ENCODE results near the gene NEU3. TPM values are rescaled to one million over a fixed set of nuclear protein-coding genes. Genes with fewer than 3 reads are reported as not detected.
"Not testable (repeated sequence)": the region's sequence is repeated elsewhere in the genome, so short reads cannot be mapped to it uniquely, and the experiment has no call there.

NEU3 gene, protein sequence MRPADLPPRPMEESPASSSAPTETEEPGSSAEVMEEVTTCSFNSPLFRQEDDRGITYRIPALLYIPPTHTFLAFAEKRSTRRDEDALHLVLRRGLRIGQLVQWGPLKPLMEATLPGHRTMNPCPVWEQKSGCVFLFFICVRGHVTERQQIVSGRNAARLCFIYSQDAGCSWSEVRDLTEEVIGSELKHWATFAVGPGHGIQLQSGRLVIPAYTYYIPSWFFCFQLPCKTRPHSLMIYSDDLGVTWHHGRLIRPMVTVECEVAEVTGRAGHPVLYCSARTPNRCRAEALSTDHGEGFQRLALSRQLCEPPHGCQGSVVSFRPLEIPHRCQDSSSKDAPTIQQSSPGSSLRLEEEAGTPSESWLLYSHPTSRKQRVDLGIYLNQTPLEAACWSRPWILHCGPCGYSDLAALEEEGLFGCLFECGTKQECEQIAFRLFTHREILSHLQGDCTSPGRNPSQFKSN
- 1 to 10 TPM; 6.1 to 7.7 TPM for total RNA-seq
- long read RNA-seq = 0 reads

DNA sequence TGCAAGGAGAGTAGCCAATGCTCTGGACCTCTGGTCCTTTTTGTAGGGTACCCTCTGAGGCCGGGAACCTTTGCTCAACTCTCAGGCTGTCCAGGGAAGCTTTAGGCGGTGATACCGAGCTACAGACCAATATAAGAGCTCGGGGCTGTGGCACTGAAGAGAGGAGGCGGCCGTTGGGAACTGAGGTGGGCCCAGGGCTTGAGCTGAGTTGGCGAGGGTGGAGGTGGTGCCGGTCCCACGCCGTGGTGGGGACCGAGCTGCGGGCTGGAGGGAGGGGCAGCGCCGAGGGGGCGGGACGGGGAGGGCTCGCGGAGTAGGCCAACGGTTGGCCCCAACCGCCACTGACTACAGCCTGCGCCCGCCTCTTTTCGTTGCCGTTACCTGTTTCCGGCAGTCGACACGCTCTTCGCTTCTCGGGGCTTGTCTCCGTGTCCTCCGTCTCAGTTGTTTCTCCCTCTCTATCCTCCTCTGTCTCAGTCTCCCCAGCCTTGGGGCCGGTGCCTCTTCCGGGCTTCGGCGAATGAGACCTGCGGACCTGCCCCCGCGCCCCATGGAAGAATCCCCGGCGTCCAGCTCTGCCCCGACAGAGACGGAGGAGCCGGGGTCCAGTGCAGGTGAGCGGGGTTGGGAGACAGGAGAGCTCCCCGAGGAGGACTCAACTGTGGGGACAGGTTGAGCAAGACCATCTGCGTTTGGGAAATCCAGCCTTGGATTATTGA lies at the start of gene NEU3:
TSS of gene NEU3 (plus strand) at position 393 of the 719 bp plus-strand sequence. CDS start at position 521, 128 bp downstream.
- DNase-seq = peak; percentile 84 to 90
- peak; percentile 96 for ATAC-seq
- intact Hi-C loops (cut with DNase I, micrococcal nuclease) = no loop called here

DNA sequence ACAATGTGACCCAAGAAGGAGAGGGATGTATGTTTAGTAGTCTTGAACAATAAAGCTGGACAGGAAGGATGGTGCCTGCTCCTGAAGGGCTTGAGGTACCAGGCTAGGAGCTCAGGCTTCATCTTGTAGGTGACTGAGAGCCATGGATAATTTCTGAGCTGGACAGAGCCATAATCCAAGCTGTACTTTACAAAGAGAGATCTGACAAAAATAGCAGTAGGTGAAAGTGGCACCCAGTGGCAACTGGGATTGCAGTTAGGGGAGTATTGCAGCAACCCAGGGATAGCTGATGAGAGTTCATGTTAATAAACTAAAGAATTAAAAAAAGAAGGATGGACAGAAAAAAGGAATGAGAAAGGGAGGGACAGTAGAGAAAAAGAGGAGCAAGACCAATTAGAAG lies 47.2 kb upstream of the NEU3 start:
- ATAC-seq (no peak), DNase-seq (no peak)
- intact Hi-C loops (cut with DNase I, micrococcal nuclease) = no loop called here

DNA sequence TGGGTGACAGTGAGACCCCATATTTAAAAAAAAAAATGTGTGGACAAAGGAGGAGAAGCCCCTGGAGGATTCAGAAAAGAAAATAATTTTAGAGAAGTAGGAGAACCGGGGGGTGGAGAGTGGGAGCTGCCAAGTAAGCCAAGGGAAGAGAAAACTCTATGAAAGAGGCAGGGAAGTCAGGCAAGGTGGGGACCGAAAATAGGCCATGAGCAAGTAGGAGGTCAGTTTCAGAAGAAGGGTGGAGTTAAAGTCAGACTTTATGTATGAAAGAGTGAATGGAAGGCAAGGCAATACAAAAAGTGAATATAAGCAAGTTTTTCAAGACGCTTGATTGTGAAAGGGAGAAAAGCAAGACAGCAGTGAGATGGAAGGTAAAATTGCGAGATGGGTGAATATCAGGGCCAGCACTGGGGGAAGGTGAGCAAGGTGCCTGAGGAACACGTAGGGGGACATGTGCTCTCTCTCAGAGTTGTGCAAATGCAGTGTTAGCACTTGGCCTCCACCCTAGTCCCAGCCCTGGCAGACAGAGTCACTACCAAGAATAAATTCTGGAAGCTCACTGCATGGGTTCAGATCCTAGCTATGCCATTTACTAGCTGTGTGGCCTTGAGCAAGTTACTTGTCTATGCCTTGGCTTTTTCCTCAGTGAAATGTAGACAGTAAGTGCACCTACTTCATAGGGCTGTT lies 46.5 kb upstream of the NEU3 start:
- intact Hi-C loops (cut with DNase I, micrococcal nuclease) = no loop called here
- ATAC-seq = no peak

DNA sequence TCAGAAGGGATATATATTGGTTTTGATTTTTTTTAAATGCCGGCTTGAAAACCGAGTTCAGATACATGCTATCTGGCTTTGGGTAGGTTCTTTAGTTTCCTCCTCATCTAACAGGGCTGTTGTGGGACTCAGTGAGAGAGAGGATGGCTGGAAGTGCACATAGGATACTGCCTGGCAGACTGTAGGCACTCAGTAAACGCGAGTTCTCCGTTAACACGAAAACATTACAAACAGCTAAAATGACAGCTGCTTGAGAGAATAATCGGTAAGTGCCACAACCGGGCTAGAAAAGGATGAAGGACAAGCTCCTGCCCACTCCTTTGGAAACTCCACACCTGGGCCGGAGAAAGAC lies 40.2 kb upstream of the NEU3 start:
- ATAC-seq (peak; percentile 20), DNase-seq (no peak)
- intact Hi-C loops (cut with DNase I, micrococcal nuclease) = no loop called here

More for the DNA sequence above, 46.5 kb upstream of the NEU3 start:
- DNase-seq = no peak

DNA sequence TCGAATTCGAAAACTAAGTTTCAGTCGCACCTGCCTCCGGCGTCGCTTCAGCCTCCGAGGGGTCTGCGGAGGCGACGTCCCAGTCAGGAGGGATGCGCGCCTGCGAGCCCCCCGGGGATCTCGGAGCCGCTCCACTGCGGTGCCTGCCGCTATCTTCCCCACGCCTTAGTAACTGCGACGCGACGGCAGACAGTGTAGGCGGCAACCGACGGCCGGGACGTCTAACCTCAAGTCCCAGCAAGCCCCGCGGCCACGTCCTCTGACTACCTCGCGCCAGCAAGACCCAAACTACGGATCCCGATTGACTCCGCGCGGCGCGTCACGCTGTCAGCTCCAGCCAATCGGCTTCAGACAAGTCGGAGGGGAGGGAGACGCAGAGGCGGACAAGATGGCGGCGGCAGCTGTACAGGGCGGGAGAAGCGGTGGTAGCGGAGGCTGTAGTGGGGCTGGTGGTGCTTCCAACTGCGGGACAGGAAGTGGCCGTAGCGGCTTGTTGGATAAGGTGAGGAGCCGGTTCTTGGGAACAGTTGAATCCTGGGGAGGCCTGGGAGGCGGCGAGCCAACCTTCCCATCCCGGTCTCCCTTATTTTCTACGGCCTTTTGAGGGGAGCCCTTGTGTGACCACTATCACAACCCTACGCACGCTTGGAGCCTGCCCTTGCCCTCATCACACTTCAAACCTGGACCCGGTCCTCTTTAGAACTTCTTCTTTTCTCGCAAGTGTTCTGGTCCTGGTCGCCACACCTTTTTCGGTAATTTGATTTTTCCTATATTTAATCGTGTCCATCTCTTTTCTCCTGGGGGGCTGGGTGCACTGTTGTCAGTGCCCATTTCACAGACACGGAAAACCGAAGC lies 39.6 kb upstream of the NEU3 start, which contains the start of the genes SPCS2 and XRRA1:
TSS of gene SPCS2 (plus strand) at position 369 of the 855 bp plus-strand sequence. CDS start at position 389, 20 bp downstream.
TSS of gene XRRA1 (minus strand) at position 194 of the 855 bp plus-strand sequence. CDS start 8,213 bp downstream, outside the sequence.
- DNase-seq = peak; percentile 99
- intact Hi-C loops (cut with DNase I, micrococcal nuclease) = no loop called here
- ATAC-seq = peak; percentile 99

DNA sequence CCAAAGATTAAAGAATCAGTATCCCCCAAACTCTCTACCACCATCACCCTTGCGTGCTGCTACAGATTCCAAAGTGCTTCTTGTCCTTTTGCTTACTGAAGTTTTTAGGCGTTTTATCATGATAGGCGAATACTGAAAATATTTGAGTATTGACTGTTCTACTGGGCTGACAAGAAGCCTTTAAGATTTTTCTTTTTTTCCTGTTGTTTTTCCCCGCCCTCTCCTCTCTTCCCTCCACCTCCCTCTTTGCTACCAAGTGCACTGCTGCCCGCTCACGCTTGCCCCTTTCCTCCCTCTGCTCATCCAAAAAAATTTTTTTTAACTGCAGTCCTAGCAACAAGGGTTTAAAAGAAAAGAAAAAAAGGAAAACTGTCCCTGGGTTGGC lies 39.0 kb upstream of the NEU3 start:
- intact Hi-C loops (cut with DNase I, micrococcal nuclease) = no loop called here
- DNase-seq (no peak), ATAC-seq (peak; percentile 13)

DNA sequence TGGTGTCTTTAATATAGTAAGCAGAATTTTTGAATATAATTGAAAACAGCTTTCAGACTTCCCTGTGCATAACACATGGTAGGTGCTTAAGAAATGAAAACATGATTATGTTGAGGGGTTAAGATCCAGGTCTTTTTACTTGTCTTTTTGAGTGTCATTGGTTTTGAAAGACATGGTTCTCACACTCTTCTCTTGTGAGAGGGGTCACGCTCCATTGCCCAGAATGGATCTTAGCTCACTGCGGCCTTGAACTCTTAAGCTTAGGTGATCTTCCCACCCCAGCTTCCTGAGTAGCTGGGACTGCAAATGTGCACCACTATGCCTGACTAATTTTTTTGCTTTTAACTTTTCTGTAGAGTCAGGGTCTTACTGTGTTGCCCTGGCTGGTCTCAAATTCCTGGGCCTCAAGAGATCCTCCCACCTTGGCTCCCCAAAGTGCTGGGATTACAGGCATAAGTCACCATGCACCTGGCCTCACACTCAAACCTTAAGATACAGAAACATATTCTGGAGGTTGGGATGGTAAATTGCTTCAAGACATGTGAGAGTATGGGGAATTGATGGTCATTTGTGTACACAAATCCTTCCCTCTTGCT lies 38.3 kb upstream of the NEU3 start:
- no peak for DNase-seq
- intact Hi-C loops (cut with DNase I, micrococcal nuclease) = no loop called here
- no peak for ATAC-seq

DNA sequence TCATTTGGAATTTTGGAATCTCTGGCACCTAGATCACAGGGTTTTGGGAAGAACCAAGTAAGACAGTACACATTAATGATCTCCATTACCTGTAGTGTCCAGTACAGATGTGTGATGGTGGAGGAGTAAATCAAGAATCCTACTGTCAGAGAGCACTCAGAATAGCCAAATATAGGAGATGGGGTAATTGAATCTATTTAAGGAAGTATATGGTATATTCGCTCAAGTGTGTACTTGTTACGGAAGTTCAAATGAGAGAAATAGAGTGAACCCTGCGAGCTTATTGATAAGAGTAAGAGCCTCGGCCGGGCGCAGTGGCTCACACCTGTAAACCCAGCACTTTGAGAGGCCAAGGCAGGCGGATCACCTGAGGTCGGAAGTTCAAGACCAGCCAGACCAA lies 37.5 kb upstream of the NEU3 start:
- no peak for DNase-seq
- intact Hi-C loops (cut with DNase I, micrococcal nuclease) = no loop called here

DNA sequence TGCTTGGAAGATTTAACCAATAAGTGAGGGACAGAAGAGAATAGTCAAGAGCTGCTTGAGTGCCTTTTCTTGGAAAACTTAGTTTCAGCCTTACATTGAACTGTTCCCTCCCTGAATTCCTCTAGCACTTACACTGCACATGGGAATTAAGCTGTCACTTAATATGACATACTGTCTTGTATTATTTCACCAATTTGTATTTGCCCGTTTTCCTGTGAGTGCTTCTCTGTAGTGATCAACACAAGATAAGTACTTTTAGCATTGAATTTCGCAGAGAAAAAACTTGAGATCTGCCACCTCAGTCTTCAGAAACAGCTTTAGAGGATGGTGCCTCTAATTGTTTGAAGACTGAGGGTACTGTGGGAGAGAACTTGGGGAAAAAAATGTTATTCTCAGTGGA lies 36.0 kb upstream of the NEU3 start:
- no peak for DNase-seq
- ATAC-seq = no peak
- intact Hi-C loops (cut with DNase I, micrococcal nuclease) = no loop called here

More for the DNA sequence above, 37.5 kb upstream of the NEU3 start:
- ATAC-seq = no peak

DNA sequence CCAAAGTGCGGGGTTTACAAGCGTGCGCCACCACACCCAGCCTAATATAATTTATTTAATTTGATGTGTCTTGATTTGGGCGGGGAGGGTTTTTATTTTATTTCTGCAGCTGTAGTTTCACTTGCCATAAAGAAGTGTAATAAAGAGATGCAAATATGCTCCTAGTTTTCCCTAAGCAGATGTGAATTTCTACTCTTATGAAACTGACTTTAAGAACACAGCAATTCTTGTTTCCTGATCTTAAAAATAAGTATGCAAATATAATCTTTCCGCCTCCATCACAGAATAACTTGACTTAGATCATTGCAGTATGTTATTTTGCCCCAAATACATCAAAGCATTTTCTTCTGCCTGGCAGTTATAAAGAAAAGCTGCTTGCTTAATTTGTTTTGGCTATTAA lies 35.3 kb upstream of the NEU3 start:
- intact Hi-C loops (cut with DNase I, micrococcal nuclease) = no loop called here
- DNase-seq (peak in 1 of 2 donors; percentile 11), ATAC-seq (no peak)

DNA sequence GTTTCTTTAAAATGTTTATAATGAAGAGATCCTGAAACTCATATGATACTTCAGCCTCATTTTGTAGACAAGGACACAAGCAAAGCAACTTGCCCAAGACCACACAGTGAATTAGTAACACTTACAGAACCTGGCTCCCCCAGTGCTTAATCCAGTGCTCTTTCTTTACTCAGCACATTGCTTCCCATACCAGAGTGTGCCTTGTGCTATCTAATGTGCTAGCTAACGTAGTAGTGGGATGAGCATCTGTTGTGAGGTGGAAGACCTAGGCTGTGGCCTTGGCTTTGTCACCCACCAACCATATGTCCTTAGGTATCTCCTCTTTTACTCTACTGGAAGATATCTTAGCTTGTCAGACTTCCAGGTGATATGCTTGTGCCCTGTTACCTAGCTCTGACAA lies 34.5 kb upstream of the NEU3 start:
- ATAC-seq = no peak
- no peak for DNase-seq
- intact Hi-C loops (cut with DNase I, micrococcal nuclease) = no loop called here

DNA sequence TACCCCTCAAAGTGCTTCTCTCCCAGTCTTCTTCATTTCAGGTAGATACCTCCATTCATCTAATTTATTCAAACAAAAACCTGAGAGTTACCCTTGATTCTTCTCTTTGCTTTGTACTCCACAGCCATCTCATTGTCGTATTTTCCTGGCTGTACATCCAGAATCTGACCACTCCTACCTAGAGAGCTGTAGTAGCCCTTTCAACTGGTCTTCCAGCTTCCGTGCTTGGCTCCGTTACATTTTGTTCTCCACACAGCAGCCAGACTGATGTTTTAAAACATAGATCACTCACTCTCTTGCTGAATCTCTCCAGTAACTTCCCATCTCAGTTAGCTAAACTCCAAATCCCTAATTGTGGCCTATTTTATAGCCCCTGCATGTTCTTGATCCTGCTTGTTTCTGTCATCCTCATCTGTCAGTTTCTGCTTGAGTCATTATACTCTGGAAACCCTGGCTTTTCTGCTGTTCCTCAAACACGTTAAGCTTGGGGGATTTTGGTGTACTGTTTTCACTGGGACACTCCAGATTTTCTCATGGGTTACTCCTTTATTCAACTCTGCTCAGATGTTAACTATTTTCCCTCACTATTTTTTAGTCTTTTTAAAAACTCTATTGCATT lies 32.2 kb upstream of the NEU3 start:
- no peak for ATAC-seq
- no peak for DNase-seq
- intact Hi-C loops (cut with DNase I, micrococcal nuclease) = no loop called here

DNA sequence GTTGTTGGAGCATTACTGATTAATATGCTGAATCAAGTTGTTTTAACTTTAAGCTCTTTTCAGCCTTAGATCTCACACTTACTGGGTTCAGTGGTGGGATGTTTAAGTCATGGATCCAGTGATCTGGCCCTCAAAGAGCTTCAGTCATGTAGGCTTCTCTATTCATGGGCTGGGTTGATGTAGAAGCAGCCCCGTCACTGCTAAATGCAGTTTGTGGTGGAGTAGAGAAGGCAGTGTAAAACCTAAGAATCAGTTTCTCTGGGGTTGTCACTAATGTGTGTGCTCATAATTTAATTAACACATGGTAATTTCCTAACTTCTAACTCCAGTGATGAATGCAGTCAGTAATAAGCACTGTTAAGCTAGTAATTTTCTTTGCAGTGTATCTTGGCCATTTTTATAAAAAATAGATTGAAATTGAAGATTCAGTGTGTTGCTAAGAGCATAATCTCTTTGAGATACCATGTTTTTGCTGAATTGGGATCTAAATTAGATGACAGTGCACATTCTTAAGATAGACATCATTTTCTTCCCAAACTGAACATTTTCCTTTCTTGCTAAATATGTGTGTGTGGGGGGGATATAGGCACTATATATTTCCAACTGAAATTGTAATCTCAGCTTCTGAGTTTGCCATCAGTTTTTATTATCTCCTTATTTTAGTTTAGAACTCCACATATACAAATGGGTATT lies 30.6 kb upstream of the NEU3 start:
- DNase-seq (no peak), ATAC-seq (no peak)
- intact Hi-C loops (cut with DNase I, micrococcal nuclease) = no loop called here

DNA sequence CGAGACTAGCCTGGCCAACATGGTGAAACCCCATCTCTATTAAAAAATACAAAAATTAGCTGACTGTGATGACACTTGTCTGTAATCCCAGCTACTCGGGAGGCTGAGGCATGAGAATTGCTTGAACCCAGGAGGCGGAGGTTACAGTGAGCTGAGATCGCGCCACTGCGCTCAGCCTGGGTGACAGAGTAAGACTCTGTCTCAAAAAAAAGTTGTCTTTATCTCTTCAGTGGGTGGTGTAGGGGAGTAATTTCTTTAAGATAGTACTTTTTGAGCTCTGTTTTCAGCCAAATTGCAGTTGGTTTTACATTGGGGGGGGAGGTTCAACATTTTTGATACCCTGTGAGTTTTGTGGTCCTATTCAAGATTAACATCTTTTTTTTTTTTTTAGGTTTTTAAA lies 28.6 kb upstream of the NEU3 start:
- intact Hi-C loops (cut with DNase I, micrococcal nuclease); DNase-seq; ATAC-seq: not testable (repeated sequence)

DNA sequence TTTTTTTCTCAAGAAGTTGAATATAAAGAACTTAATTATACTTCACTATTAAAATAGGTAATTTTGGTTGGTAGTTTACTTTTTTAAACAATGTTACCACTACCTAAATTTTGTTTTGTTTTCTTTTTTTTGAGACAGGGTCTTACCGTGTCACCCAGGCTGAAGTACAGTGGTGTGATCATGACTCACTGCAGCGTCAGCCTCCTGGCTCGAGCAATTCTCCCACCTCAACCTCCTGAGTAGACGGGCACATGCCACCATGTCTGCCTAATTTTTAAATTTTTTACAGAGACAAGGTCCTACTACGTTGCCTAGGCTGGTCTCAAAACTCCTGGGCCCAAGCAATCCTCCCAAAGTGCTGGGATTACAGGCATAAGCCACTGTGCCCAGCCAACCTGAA lies 22.1 kb upstream of the NEU3 start:
- DNase-seq = no peak
- no peak for ATAC-seq
- intact Hi-C loops (cut with DNase I, micrococcal nuclease) = no loop called here

DNA sequence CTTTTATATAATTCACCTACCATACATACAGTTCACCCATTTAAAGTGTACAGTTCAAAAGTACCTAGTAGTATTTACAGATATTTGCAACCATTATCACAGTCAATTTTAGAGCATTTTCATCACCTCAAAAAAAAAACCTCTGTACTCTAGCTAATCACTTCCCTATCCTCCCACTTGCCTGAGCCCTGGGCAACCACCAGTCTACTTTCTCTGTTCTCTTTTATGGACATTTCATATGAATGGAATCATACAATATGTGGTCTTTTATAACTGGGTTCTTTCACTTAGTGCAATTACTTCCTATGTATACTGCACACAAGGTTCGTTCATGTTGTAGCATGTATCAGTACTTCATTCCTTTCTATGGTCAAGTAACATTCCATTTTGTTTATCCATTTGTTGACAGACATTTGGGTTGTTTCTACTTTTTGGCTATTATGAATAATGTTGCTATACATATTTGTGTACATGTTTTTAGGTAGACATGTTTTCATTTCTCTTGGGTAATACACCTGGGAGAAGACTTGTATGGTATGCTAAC lies 17.8 kb upstream of the NEU3 start:
- intact Hi-C loops (cut with DNase I, micrococcal nuclease) = no loop called here
- ATAC-seq (no peak), DNase-seq (no peak)

DNA sequence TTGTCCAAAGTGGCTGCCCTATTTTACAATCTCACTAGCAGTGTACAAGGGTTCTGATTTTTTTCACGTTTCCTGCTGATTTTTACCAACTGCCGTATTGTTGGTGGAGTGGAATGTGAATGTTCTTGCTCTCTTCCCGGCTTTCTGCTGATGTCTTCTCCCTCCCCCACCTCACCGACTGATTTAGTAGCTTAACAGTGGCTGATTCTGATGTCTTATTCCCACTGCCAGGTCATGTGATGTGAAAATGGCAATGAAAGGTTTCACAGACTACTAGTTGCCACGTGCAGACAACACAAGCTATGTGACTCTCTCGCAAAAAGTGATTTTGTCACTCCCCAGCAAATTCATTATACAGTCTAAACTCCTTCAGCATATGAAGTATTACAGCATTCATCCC lies 17.3 kb upstream of the NEU3 start:
- intact Hi-C loops (cut with DNase I, micrococcal nuclease) = no loop called here
- no peak for DNase-seq
- no peak for ATAC-seq

Data from left colon (tissue), 2 donors.